A172 (cell line): Measurements from ENCODE around the gene XIRP1. TPM values are rescaled to one million over a fixed set of nuclear protein-coding genes. Genes with fewer than 3 reads are reported as not detected.
"Not testable (repeated sequence)": the region's sequence is repeated elsewhere in the genome, so short reads cannot be mapped to it uniquely, and the experiment has no call there.

Source experiments
- DNase-seq: peaks from one replicate; pipeline ENCODE4 v3.0.0-alpha.2; 2015; ENCODE audit warnings: low spot score
- total RNA-seq: library from RNA; depleted of rRNA; stranded (reverse); fragments of >200 nt; shearing (Covaris generic); gene quantifications from 2 replicates; pipeline ENCODE4 v1.2.3, GENCODE V29; 2014; rRNA removed

The XIRP1 gene, protein sequence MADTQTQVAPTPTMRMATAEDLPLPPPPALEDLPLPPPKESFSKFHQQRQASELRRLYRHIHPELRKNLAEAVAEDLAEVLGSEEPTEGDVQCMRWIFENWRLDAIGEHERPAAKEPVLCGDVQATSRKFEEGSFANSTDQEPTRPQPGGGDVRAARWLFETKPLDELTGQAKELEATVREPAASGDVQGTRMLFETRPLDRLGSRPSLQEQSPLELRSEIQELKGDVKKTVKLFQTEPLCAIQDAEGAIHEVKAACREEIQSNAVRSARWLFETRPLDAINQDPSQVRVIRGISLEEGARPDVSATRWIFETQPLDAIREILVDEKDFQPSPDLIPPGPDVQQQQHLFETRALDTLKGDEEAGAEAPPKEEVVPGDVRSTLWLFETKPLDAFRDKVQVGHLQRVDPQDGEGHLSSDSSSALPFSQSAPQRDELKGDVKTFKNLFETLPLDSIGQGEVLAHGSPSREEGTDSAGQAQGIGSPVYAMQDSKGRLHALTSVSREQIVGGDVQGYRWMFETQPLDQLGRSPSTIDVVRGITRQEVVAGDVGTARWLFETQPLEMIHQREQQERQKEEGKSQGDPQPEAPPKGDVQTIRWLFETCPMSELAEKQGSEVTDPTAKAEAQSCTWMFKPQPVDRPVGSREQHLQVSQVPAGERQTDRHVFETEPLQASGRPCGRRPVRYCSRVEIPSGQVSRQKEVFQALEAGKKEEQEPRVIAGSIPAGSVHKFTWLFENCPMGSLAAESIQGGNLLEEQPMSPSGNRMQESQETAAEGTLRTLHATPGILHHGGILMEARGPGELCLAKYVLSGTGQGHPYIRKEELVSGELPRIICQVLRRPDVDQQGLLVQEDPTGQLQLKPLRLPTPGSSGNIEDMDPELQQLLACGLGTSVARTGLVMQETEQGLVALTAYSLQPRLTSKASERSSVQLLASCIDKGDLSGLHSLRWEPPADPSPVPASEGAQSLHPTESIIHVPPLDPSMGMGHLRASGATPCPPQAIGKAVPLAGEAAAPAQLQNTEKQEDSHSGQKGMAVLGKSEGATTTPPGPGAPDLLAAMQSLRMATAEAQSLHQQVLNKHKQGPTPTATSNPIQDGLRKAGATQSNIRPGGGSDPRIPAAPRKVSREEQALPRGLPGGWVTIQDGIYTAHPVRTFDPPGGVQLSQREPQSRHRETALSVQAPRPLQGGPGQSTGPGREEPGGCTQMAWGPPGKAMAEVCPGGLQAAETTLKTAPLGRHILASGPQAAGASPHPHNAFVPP (N-terminal part only)
- not detected in 2 replicates for total RNA-seq

DNA sequence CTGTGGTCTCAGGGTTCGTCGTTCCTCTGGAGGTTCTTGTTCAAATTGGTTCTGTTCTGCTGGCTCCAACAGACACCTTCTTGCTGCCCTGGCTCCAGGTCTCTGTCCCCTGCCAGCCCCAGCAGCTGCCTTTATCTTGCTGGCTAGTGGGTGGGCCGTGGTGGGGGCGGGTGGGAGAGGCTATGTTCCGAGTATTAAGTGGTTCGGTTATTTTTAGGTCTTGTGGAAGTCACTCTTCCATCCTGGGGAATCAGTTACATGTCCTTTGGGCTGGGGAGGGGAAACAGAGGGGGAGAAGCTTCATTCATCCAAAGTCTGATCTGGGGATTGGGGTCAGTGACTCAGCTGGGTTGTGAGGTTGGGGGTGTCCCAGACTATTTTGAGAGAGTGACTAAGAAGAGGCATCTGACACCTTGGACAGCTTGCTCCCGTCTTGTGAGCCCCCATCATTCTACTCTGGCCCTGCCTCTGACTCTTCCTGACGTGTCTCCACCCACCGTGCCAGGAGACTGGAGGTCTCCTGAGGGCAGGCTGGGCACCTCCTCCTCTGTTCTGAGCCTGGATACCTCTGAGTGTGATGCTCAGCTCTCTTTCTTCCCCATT lies at the start of gene XIRP1:
TSS of gene XIRP1 (minus strand) at position 106 of the 603 bp plus-strand sequence. CDS start 3,150 bp downstream, outside the sequence.
- DNase-seq: no peak

DNA sequence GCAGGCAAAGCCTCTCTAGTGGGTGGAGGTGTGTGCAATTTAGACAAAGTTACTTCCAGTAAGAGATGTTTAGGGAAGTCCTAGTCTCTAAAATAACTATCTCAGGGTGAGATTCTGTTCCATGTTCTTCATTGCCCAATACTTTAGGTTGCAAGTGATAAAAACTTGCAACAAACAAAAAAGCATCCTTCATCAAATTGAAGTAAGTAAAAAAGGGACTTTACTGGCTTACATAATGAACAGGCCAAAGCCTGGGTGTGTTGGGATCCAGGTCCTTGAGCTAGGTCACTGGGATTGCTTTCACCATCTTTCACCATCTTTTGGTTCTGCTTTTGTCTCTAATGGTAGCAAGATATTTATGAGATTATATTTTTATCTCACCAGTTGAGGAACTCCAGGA lies 49.2 kb upstream of the XIRP1 start:
- DNase-seq: no peak

GRCh38 chr3:39237027-39237426 lies 44.6 kb upstream of the XIRP1 start:
- no peak for DNase-seq

GRCh38 chr3:39234651-39235050 lies 42.3 kb upstream of the XIRP1 start:
- DNase-seq: no peak

DNA sequence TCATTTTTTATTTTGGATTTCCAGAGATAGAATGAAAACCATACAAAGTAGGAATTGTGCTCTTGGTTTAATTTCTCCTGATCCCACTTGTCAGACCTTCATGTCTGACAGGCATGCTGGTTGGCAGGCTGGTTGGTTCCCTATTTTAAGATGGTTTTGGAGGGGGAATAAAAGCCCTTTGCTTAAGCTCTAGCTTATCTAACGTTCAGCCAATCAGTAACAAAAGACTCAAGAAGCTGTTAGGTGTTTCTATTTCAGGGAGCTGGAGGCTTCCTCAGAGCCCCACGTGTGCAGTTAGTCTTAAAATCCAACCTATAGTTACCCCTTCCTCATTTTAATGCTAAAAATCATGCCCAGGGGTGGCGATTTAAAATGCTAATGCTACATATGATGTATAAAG lies 40.5 kb upstream of the XIRP1 start:
- DNase-seq: no peak

DNA sequence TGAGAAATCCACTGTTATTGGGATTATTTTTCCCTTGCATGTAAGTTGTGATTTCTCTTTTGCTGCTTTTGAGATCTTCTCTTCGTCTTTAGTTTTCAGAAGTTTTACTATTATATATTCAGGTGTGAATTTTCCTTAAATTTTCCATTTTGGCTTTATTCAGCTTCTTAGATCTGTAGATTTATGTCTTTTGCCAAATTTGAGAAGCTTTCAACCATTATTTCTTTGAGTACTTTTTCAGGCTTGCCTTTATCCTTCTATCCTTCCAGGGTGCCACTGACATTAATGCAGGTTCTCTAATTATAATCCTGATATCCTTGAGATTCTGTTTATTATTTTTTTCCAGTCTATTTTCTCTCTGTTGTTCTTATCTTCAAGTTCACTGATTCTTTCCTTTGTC lies 38.1 kb upstream of the XIRP1 start:
- no peak for DNase-seq

DNA sequence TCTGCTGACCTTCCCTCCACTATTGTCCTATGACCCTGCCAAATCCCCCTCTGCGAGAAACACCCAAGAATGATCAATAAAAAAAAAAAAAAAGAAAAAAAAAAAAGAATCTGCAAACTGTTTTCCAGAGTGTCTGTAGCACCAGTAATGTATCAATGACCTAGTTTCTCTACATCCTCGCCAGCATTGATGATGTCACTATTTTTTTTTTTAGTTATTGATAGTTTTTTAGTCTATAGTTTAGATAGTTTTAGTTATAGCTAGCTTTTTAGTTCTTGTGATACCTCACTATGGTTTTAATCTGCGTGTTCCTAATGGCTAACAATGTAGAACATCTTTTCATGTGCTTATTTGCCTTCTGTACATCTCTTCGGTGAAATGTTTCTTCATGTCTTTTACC lies 36.1 kb upstream of the XIRP1 start:
- no peak for DNase-seq

GRCh38 chr3:39227596-39227995 lies 35.2 kb upstream of the XIRP1 start:
- DNase-seq: not testable (repeated sequence)

- DNase-seq: no peak
Measured at GRCh38 chr3:39226106-39226741, 33.8 kb upstream of the XIRP1 start.

- no peak for DNase-seq
Measured at GRCh38 chr3:39224288-39224687, 31.9 kb upstream of the XIRP1 start.

GRCh38 chr3:39222939-39223338 lies 30.5 kb upstream of the XIRP1 start:
- DNase-seq: no peak

GRCh38 chr3:39222462-39222861 lies 30.1 kb upstream of the XIRP1 start:
- no peak for DNase-seq

DNA sequence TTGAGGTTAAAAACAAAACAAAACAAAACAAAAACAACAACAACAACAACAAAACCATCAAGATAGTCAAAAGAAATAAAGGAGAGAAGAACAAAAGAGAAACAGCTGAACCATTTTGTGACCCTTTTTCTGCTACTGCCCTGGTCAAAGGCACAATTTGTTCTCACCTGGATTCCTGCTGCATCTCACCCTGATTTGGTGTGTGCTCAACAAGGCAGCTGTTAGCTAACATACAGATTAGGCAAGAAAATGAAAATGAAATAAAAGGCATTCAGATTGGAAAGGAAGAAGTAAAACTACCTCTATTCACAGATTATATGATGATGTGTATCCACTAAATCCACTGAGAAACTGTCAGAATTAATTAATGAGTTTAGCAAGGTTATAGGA lies 28.7 kb upstream of the XIRP1 start:
- DNase-seq: no peak

- no peak for DNase-seq
Measured at GRCh38 chr3:39220407-39221140, 28.2 kb upstream of the XIRP1 start.

- no peak for DNase-seq
Measured at GRCh38 chr3:39219702-39220101, 27.3 kb upstream of the XIRP1 start.

DNA sequence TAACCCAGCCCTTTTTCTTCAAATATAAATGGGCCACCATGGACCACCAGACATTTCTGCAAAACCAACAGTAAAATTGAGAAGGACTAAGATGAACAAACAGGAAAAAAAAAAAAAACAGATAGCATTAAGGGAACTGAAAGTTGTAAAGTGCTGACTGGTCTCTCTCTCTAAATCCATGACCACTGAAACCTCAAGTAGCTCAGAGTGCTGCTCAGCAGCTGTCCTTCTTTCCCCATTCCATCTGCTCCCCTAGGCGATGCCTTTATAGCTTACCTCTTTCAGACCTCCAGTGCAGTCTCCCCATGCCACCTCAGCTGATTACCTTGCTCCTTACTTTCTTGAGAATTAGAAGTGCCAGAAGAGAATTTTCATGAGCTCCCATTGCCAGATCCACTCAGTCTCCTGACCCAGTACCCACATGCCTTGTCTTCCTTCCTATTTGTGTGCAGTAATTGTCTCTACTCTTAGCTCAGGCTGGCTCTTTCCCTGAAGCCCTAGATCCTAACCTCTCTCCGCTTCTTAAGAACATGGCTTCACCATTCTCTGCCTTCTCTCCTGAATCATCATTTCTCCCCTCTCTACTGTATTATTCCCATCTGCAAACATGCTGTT lies 23.9 kb upstream of the XIRP1 start:
- no peak for DNase-seq

- no peak for DNase-seq
Measured at GRCh38 chr3:39213613-39214012, 21.2 kb upstream of the XIRP1 start.

DNA sequence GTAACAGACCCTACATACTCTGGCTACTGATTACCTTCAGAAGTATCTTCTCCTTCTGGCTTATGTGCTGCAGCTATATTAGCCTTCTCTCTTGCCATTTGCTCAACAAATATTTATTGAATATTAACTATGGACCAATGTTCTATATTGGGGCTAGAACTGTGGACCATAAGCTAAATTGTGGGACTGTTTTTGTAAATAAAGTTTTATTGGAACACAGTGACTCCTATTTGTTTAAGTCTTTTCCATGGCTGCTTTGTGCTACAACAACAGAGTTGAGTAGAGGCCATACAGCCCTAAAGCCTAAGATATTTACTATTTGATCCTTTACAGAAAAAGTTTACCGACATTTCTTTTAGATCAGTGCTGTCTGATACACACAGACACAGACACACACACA lies 20.3 kb upstream of the XIRP1 start:
- DNase-seq: no peak

DNA sequence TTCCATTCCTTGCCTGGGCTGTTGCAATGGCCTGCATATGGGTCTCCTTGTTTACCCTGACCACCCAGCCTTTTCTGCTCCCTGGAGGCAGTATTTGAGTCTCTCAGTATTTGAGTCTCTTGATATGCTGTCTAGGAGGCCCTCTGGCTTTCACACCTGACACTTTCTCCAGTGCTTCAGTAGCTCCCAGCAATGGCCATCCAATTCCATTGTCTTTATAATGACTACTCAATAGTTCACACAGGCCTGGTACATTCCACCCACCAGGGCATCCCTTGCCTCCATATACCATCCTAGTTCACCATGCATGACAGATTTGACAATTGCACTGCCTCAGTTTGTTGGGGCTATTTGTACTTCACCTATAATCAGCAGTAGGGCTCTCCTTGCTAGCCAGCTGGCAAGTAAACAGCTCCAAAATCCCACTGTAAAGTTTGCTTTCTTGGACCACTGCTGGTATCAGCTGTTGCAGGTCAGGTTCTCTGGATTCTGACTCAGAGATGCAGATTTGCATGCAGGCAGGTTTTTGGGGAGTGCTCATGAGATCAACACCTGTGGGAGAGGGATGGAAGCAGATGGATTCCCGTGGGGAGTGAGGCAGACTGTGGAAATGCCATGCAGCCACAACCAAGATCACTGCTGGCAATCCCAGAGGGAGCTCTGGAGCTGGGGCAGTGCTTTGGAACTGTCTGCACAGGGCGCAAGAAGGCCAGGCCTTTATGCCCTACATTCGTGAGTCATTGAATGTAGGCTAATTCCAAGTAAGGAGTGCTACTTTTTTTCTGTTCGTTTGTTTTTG lies 19.1 kb upstream of the XIRP1 start:
- DNase-seq: no peak
